T-helper 17 cell (primary cell): ENCODE data around the gene PBRM1. TPM values are rescaled to one million over a fixed set of nuclear protein-coding genes. Genes with fewer than 3 reads are reported as not detected.
"Not testable (repeated sequence)": the region's sequence is repeated elsewhere in the genome, so short reads cannot be mapped to it uniquely, and the experiment has no call there.

ENCODE experiments used
- ATAC-seq: fragments of 150-1000 bp; cut with Tn5 transposase; 2 replicates; pipeline ENCODE4 v1.10.0; 2021; ENCODE audit warnings: mild to moderate bottlenecking, moderate library complexity
- DNase-seq, 3 donors: peaks; one replicate each; pipeline versions ENCODE4 v3.0.0 to v3.0.0-alpha.2; 2020 to 2021
- H3K9me3 ChIP-seq: one replicate; pipeline ENCODE4 v1.7.0; 2013; ENCODE audit warnings: low read length, mild to moderate bottlenecking; ENCODE audit not compliant: control insufficient read depth, poor library complexity, severe bottlenecking
- H3K27ac Mint-ChIP-seq: one replicate; pipeline ENCODE4 v1.8.0; 2022; ENCODE audit warnings: mild to moderate bottlenecking, moderate library complexity, mixed read lengths
- H3K27me3 Mint-ChIP-seq: one replicate; pipeline ENCODE4 v1.8.0; 2022; ENCODE audit warnings: mixed read lengths
- H3K36me3 Mint-ChIP-seq: one replicate; pipeline ENCODE4 v1.8.0; 2022; ENCODE audit warnings: low read depth, mixed read lengths
- H3K4me1 Mint-ChIP-seq: one replicate; pipeline ENCODE4 v1.8.0; 2022; ENCODE audit warnings: mild to moderate bottlenecking, mixed read lengths
- H3K4me3 Mint-ChIP-seq: one replicate; pipeline ENCODE4 v1.8.0; 2022; ENCODE audit warnings: mild to moderate bottlenecking, moderate library complexity, mixed read lengths
- total RNA-seq, 4 donors: library from RNA in 2 of 4; stranded (reverse) in 2 of 4; gene quantifications; one replicate each; pipeline ENCODE4 v1.2.3 and lab custom pipeline; 2022 to 2026

The PBRM1 gene
- total RNA-seq, 2 donors from 2014 or later = 62.8 to 70.8 TPM

DNA sequence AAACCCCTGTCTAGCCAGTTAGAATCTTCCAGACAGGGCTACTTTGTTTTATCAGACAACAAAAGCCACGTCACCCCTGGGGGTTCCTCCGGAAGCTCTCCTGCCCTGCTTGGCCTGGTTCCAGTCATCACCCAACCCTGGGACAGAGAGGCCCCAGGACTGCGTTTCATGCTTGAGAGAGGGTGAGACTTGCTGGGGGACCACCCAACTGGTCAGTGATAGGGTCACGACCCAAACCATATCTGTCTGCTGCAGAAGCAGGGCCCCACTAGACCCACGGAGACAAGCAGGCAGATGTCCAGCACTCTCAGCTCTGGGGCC, 153.2 kb downstream of the PBRM1 start:
- Mint-ChIP-seq H3K27ac (peak overlapping the region; percentile 70), H3K4me3 (peak overlapping the region; percentile 67), H3K27me3 (no peaks in the 10 kb centered on the region), H3K36me3 (peaks cover 2% of the 10 kb centered on the region), H3K4me1 (peaks cover 11% of the 10 kb centered on the region)
- ATAC-seq (no peak), DNase-seq (peak in 1 of 3 donors; percentile 31)
- H3K9me3 ChIP-seq = no peaks in the 10 kb centered on the region

DNA sequence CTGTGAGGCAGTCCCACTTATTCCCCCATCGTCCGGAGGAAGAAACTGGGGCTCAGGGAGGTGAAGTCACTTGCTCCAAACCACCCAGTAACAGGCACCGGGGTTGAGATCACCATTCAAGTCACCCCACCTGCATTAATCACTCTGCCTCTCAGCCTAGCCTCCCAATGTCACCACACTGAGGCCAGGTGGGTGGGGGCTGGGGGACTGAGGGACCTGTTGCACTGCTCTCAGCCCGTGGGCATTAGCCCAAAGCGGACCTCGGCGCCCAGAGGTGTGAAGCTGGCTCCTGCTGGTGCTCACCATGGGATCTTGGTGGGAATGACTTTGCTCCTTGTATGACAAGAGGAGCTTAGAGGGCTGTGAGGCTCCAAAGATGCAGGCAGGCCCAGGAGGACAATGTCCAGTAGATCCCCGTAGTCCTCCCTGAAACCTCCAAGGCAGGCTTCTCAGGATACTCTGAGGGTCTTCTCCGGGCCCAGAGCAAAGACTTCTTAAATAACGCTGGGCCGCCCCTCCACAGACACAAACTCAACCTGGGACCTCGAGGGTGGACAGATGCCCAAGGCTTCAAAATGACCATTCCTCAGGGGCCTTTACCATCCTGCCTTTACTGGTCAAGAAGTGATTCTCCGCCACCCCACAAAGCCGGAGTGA, 153.7 kb downstream of the PBRM1 start:
- H3K27ac Mint-ChIP-seq = peak overlapping the region; percentile 70
- peaks cover 2% of the 10 kb centered on the region for H3K36me3 Mint-ChIP-seq
- H3K9me3 ChIP-seq = no peaks in the 10 kb centered on the region
- H3K4me3 Mint-ChIP-seq = peak overlapping the region; percentile 67
- no peaks in the 10 kb centered on the region for H3K27me3 Mint-ChIP-seq
- no peak for ATAC-seq
- DNase-seq = no peak
- H3K4me1 Mint-ChIP-seq = peaks cover 9% of the 10 kb centered on the region

DNA sequence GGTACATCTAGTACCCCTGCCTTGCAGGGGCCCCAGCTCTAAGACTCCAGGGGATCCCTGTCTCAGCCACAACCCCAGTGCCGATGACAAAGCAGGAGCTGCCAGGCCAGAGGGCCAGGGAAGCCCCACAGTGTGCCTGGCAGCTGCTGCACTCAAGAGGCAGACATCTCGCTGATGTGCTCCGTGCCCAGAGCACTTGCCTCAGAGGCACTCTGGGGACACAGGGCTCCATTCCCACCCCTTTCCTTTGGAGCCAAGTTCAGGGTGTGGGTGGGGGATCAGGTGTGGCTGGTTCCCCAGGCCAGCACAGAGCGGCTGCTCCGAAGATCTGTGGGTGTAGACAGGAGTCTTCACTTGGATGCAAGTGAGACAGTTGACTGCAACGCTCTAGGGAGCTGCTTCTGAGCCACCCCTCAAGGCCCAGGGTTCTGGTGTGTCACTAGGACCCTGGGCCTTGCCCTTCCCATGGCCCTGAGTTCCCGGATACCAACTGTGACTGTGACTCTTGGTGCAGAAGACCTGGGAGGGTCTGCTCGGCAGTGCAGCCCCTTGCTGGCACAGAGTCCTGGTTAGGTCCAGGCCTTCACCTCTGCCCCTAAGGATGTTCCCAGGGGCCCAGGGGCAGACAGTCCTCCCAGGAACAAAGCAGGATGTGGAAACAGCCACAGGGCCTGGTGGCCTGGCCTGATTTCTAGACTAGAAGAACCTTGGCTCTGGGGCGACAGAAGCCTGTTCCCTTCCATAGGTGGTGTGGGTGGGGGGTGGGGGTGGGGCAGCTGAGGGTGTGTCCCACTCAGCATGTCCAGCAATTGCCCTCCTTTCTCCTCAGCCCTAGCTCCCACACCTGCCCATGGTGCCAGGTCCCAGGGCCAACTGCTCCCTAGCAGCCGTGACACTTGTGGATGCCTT, 154.5 kb downstream of the PBRM1 start:
- Mint-ChIP-seq H3K27ac (no peak overlapping the region), H3K4me3 (no peak overlapping the region), H3K4me1 (peaks cover 5% of the 10 kb centered on the region), H3K27me3 (no peaks in the 10 kb centered on the region), H3K36me3 (no peaks in the 10 kb centered on the region)
- ATAC-seq (no peak), DNase-seq (no peak)
- H3K9me3 ChIP-seq = no peaks in the 10 kb centered on the region

DNA sequence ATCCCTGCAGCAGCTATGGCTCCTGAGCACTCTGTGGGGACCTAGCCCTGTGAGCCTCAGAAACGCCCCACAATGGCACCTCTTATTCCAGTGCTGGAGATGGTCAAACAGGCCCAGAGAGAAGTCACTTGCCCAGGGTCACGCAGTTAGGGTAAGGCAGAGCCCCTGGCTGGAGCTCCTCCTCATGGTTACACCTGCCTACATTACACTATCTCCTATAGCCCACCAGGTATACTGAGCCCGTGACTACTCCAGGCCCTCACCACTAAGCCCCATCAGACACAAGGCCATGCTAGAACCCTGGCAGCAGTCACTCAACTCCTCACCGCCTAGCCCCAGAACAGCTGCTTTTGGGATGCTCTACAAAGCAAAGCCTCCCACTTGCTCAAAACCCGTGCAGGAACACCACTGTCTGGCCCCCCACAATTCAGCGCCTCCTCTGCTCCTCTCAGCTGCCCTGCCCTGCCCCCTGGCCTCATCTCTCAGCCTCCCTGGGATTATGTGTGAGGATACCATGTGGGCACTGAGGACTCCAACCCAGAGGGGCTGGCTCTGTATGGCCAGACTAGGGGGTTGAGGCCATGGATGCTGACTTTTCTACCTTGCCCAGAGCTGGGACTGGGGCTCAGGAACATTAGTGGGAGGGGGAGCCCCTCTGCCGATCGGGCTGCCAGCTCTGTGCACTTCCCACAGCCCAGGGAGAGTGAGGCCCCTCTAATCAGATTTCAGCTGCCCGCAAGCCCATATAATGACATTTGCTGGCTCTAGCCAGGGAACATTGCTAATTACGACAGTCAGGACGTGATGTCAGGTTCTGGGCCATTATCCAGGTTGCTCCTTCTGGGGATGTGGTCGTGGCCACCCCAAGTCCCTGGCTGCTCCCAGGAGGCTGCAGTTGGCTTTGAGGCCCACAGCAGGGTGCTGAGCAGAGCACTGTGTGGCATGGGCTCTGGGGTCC, 156.1 kb downstream of the PBRM1 start:
- Mint-ChIP-seq H3K27ac (no peak overlapping the region), H3K27me3 (no peaks in the 10 kb centered on the region), H3K4me1 (peaks cover 2% of the 10 kb centered on the region), H3K4me3 (no peak overlapping the region), H3K36me3 (no peaks in the 10 kb centered on the region)
- DNase-seq (no peak), ATAC-seq (no peak)
- H3K9me3 ChIP-seq = no peaks in the 10 kb centered on the region

DNA sequence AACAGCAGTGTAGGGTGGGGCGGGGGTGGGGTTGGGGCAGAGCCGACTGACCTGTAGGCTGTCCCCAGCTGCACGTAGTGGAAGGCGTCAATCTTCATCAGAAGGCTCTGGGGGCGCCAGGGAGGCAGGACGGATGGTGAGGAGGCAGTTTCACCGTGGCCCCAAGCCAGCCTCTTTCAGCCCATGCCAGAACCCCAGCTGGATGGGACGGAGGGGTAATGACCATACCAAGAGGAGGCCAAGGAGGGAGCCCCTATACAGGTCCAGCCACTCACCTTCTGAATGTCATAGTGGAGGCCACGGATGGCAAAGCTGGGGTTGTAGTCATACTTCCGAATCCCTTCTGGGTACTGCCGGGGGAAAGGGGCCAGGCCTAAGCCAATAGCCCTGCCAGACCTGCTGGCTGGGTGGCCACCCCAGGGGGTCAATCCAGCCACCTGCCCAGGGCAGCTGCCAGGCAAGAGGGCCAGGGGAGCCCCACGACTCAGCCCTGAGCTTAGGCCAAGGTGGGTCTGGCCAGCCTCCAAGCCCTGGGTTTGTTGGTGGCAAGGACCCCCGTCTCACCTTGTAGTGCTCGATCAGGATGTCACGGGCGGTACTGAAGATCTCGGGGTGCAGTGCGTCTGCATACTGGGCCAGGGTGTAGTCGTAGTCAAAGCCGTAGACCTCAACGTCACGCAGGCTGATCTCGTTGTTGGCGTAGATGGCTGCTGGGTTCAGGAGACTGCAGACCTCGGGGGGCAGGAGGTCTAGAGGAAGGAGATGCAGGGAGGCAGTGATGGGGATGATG, 156.9 kb downstream of the PBRM1 start:
- Mint-ChIP-seq H3K27ac (no peak overlapping the region), H3K36me3 (no peaks in the 10 kb centered on the region), H3K4me1 (no peaks in the 10 kb centered on the region), H3K27me3 (no peaks in the 10 kb centered on the region), H3K4me3 (no peak overlapping the region)
- DNase-seq (no peak), ATAC-seq (no peak)
- no peaks in the 10 kb centered on the region for H3K9me3 ChIP-seq

DNA sequence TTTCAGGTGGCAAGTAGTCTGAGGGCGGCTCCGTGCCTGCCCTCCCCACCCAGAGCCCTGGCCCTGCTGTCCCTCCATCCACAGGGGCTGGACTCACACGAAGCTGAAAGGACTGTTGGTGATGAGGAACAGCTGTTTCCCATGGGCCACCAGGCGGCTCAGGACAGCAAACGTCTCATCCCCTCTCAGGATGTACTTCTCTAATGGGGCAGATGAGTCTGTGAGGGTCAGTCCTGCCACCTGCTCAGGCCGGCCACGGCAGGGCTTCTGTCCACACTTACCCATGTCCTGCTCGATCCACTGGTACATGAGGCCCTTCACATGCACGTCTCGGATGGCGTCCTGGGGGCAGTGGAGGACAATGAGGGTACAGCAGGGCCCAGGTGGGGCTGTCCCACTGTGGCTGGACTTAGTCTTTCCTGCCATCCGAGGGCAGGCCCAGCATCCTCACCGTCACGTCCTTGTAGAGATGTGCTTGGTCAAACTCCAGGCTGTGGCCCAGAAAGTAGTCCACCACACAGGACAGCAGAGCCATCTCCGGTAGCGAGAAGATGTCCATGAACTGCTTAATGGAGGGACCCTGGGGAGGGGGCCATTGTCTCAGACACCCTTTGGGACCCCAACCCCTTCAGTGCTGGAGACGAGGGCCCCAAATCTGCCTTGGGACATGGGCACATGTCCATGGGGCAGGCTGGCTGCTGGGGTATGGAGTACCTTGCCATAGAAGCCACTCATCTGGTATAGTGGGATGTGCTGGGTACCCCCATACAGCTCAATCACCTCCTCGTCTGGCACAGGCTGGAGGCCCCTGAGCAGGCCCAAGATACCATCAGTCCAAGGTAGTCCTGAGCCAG, 157.8 kb downstream of the PBRM1 start:
- Mint-ChIP-seq H3K27me3 (no peaks in the 10 kb centered on the region), H3K27ac (no peak overlapping the region), H3K36me3 (no peaks in the 10 kb centered on the region), H3K4me1 (no peaks in the 10 kb centered on the region), H3K4me3 (no peak overlapping the region)
- DNase-seq (no peak), ATAC-seq (no peak)
- no peaks in the 10 kb centered on the region for H3K9me3 ChIP-seq

DNA sequence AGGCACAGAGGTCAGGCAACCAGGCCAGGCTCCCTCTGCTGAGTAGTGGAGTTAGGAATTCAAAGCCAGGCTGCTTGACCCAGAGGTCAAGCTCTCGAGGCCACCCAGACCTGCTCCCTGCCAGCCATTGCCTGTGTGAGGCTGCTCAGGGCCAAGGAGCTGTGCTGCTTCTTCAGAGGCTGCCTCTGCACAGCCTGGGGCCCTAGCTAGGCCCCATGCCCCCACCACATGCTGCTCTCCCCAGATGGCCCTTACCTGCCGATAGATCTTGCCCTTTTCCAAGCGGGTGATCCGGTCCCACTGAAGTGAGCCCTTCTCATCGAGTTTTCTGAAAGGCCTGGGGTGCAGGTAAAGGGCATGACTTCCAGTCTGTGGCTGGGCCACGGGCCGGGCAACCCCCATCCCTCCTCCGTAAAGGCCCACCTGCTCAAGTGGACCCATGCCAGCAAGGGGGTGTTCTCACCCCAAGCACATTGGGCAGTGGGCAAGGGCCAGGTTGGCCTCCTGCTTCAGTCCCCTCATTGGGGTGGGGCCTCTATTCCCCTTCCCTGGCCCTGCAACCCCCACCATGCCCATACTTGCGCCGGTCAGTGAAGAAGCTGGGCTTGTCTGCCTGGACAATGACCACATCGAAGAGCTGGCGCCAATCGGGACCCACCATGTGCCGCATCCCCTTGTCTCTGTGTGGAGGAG, 158.5 kb downstream of the PBRM1 start:
- Mint-ChIP-seq H3K36me3 (no peaks in the 10 kb centered on the region), H3K4me3 (no peak overlapping the region), H3K4me1 (no peaks in the 10 kb centered on the region), H3K27me3 (no peaks in the 10 kb centered on the region), H3K27ac (no peak overlapping the region)
- ATAC-seq (no peak), DNase-seq (no peak)
- H3K9me3 ChIP-seq = no peaks in the 10 kb centered on the region

DNA sequence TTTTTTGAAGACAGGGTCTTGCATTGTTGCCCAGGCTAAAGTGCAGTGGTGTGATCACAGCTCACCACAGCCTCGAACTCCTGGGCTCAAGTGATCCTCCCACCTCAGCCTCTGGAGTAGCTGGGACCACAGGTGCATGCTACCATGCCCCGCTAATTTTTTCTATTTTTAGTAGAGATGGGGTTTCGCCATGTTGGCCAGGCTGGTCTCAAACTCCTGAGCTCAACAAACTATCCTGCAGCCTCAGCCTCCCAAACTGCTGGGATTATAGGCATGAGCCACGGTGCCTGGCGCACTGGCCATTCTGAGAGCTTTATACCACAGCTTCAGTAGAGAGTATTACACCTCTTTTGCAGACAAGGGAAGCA, 159.1 kb downstream of the PBRM1 start:
- not testable (repeated sequence) for H3K27ac Mint-ChIP-seq, H3K36me3 Mint-ChIP-seq, H3K4me1 Mint-ChIP-seq, DNase-seq, H3K9me3 ChIP-seq, H3K27me3 Mint-ChIP-seq, ATAC-seq, H3K4me3 Mint-ChIP-seq

DNA sequence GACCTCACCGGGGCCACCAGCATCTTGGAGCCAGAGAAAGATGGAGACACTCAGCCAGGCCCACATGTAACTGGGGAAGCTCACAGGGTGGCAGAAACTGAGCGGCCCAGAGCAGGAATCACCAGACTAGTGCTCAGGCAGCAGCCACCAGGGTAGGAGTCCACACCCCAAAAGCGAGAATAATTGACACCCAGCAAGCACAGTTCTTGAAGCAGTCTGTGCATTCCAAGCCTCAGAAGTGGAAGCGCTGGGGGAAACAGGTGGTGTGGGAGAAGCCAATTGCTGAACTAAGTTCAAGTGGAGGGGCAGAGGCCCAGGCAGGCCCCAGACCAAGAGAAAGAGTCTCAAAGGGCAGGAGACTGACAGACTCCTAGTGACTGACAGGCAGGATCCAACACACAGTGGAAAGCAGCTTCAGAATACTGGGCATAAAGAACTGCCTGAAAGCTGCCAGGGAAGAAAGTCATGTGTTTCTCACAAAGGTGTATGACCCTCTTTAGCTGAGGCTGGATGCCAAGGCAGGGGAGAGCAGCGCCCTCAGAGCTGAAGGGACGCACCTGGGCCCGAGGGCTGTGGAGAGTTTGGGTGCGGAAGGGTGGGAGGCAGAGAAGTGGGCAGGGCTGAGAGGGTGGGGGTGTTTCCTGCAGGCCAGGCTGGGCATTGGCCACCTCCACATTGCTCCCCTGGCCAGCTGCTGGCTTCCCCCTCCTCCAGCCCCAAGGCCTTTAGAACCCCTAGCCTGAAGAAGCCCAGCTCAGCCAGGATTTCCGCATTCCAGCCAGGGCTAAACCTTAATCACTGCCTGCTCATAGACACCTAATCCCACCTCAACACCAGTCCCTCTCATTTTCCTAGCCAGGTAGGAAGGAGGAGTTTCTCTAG, 159.8 kb downstream of the PBRM1 start:
- H3K27me3 Mint-ChIP-seq = no peaks in the 10 kb centered on the region
- ATAC-seq (no peak), DNase-seq (peak in 2 of 3 donors; percentile 1 to 11)
- no peaks in the 10 kb centered on the region for H3K9me3 ChIP-seq
- H3K36me3 Mint-ChIP-seq = no peaks in the 10 kb centered on the region
- H3K27ac Mint-ChIP-seq = peak overlapping the region; percentile 43
- no peak overlapping the region for H3K4me3 Mint-ChIP-seq
- peaks cover under 1% of the 10 kb centered on the region for H3K4me1 Mint-ChIP-seq

DNA sequence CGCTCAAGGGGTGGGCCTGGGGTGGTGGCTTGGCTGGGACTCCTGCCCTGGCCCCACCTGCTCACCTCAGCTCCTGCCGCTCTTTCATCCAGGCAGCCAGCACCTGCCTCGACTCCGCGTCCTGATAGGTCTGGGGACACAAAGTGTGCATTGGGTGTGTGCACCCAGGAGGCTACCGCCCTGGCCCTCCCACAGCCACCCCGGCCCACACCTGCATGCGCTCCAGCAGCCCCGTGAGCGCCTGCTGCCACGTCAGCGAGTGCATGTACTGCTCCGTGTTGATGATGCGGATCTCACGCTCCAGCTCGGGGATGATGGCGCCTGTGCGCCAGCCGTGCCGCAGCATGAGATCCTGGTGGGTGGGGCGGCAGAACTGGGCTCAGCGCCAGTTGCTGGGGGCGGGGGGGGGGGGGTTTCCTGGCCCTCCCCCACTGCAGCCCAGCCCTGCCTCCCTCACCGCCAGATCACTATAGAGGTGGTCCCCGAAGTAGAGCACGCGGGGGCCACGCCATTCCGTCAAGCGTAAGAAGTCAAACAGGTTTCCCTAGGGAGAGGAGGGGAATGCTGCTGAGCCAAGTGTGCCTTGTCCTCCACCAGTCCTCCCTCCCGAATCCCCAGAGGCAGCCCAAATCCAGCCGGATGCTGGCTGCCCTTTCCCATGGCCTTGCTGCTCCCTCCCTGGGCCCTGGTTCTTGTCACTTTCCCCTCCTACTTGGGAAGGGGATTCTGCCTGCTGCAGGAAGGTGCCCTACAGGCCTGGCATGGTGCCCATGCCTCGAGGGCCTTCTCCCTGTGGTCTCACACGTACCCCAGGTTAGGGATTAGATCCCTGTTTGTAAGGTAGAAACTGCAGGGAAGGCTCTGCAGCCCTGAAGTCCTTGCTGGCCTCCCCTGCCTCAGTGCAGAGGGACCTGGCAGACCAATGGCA, 160.7 kb downstream of the PBRM1 start:
- Mint-ChIP-seq H3K4me1 (peaks cover 2% of the 10 kb centered on the region), H3K27me3 (no peaks in the 10 kb centered on the region), H3K36me3 (no peaks in the 10 kb centered on the region), H3K4me3 (no peak overlapping the region), H3K27ac (peak overlapping the region; percentile 43)
- peak in 1 of 3 donors; percentile 2 for DNase-seq
- no peak for ATAC-seq
- H3K9me3 ChIP-seq = no peaks in the 10 kb centered on the region
